ENCODE data around the gene GMCL2. TPM values are rescaled to one million over a fixed set of nuclear protein-coding genes. Genes with fewer than 3 reads are reported as not detected.
"Not testable (repeated sequence)": the region's sequence is repeated elsewhere in the genome, so short reads cannot be mapped to it uniquely, and the experiment has no call there.

Gene GMCL2
- total and polyA plus RNA-seq, 4 donors: not detected

DNA sequence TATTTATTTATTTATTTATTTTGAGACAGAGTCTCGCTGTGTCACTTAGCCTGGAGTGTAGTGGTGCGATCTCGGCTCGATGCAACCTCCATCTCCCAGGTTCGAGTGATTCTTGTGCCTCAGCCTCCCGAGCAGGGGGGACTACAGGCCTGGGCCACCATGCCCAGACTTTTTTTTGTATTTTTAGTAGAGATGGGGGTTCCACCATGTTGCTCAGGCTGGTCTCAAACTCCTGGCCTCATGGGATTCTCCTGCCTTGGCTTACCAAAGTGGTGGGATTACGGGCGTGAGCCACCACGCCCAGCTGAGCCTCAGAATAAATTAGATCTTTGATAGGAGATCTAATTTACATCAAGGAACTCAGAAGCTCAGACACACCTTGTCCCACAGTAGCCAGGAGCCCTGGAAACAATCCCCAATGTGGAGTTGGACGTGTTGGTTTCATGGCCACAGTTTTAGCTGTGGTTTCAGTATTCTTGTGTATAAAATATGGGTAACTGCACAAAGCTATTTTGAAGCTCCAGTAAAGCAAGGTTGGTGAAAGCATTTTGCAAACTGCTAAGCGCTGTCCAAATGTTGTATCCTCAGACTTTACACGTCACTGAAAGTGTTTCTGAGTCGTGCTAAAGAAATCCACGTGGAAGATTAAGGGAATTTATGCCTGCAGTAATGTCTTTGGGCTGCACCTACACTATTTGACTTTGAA lies 14.2 kb upstream of the GMCL2 start:
- no peak for DNase-seq

GRCh38 chr5:178199581-178200434 lies 12.6 kb upstream of the GMCL2 start:
- H3K4me1 ChIP-seq (ENCODE audit: control insufficient read depth in 5 of 5, insufficient read depth in 5 of 5, low read length in 5 of 5): peaks cover 0 to 4% (median 2%) of the 10 kb centered on the region in 5 donors
- DNase-seq: peak in 1 of 3 donors; percentile 27
- WGBS, 2 donors: 71 to 83% methylated on average over 12 of the region's 12 CpGs
- ATAC-seq (ENCODE audit: insufficient read depth, low FRiP score): no peak
- H3K4me3 ChIP-seq: no peak overlapping the region
- no peaks in the 10 kb centered on the region for H3K9me3 ChIP-seq (ENCODE audit: control insufficient read depth in 4 of 4, insufficient read depth in 3 of 4, low read length in 3 of 4)
- TF ChIP-seq, protein P1, sequence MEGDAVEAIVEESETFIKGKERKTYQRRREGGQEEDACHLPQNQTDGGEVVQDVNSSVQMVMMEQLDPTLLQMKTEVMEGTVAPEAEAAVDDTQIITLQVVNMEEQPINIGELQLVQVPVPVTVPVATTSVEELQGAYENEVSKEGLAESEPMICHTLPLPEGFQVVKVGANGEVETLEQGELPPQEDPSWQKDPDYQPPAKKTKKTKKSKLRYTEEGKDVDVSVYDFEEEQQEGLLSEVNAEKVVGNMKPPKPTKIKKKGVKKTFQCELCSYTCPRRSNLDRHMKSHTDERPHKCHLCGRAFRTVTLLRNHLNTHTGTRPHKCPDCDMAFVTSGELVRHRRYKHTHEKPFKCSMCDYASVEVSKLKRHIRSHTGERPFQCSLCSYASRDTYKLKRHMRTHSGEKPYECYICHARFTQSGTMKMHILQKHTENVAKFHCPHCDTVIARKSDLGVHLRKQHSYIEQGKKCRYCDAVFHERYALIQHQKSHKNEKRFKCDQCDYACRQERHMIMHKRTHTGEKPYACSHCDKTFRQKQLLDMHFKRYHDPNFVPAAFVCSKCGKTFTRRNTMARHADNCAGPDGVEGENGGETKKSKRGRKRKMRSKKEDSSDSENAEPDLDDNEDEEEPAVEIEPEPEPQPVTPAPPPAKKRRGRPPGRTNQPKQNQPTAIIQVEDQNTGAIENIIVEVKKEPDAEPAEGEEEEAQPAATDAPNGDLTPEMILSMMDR (IDR thresholded peaks at IDR 0.05; ENCODE audit: control extremely low read depth, extremely low read depth): no peak
- H3K27me3 ChIP-seq (ENCODE audit: control insufficient read depth in 3 of 3, insufficient read depth in 3 of 3, low read length in 2 of 3): no peaks in the 10 kb centered on the region
- H3K36me3 ChIP-seq (ENCODE audit: control insufficient read depth in 4 of 4, insufficient read depth in 4 of 4, low read length in 4 of 4): no peaks in the 10 kb centered on the region
- H3K9ac ChIP-seq (ENCODE audit: insufficient read depth in 1 of 2, low read length in 2 of 2): no peak overlapping the region
- H3K27ac ChIP-seq (ENCODE audit: low read depth in 1 of 2, low read length in 1 of 2): no peak overlapping the region

More for the DNA sequence above, 14.2 kb upstream of the GMCL2 start:
- Histone ChIP-seq H3K9ac (ENCODE audit: insufficient read depth in 1 of 2, low read length in 2 of 2) (no peak overlapping the region), H3K27me3 (ENCODE audit: control insufficient read depth in 3 of 3, insufficient read depth in 3 of 3, low read length in 2 of 3) (no peaks in the 10 kb centered on the region), H3K36me3 (ENCODE audit: control insufficient read depth in 4 of 4, insufficient read depth in 4 of 4, low read length in 4 of 4) (peaks cover 0 to 11% (median 1%) of the 10 kb centered on the region in 4 donors), H3K27ac (ENCODE audit: low read depth in 1 of 2, low read length in 1 of 2) (no peak overlapping the region), H3K4me1 (ENCODE audit: control insufficient read depth in 5 of 5, insufficient read depth in 5 of 5, low read length in 5 of 5) (peaks cover 4 to 13% (median 8%) of the 10 kb centered on the region in 5 donors), H3K9me3 (ENCODE audit: control insufficient read depth in 4 of 4, insufficient read depth in 3 of 4, low read length in 3 of 4) (no peaks in the 10 kb centered on the region), H3K4me3 (no peak overlapping the region)
- TF ChIP-seq, protein P1 (IDR thresholded peaks at IDR 0.05; ENCODE audit: control extremely low read depth, extremely low read depth): no peak
- 88 to 89% methylated on average over 14 of the region's 14 CpGs for WGBS, 2 donors
- no peak for ATAC-seq (ENCODE audit: insufficient read depth, low FRiP score)

GRCh38 chr5:178198706-178199105 lies 11.5 kb upstream of the GMCL2 start:
- no peaks in the 10 kb centered on the region for H3K36me3 ChIP-seq (ENCODE audit: control insufficient read depth in 4 of 4, insufficient read depth in 4 of 4, low read length in 4 of 4)
- TF ChIP-seq, protein P1 (IDR thresholded peaks at IDR 0.05; ENCODE audit: control extremely low read depth, extremely low read depth): no peak
- WGBS, 2 donors: 54 to 68% methylated on average over 11 of the region's 11 CpGs
- H3K4me1 ChIP-seq (ENCODE audit: control insufficient read depth in 5 of 5, insufficient read depth in 5 of 5, low read length in 5 of 5): peaks cover 0 to 2% (median 1%) of the 10 kb centered on the region in 5 donors
- no peak overlapping the region for H3K9ac ChIP-seq (ENCODE audit: insufficient read depth in 1 of 2, low read length in 2 of 2)
- ATAC-seq (ENCODE audit: insufficient read depth, low FRiP score) (no peak), DNase-seq (no peak)
- no peaks in the 10 kb centered on the region for H3K9me3 ChIP-seq (ENCODE audit: control insufficient read depth in 4 of 4, insufficient read depth in 3 of 4, low read length in 3 of 4)
- no peak overlapping the region for H3K27ac ChIP-seq (ENCODE audit: low read depth in 1 of 2, low read length in 1 of 2)
- H3K4me3 ChIP-seq: peak overlapping the region; percentile 13
- no peaks in the 10 kb centered on the region for H3K27me3 ChIP-seq (ENCODE audit: control insufficient read depth in 3 of 3, insufficient read depth in 3 of 3, low read length in 2 of 3)

DNA sequence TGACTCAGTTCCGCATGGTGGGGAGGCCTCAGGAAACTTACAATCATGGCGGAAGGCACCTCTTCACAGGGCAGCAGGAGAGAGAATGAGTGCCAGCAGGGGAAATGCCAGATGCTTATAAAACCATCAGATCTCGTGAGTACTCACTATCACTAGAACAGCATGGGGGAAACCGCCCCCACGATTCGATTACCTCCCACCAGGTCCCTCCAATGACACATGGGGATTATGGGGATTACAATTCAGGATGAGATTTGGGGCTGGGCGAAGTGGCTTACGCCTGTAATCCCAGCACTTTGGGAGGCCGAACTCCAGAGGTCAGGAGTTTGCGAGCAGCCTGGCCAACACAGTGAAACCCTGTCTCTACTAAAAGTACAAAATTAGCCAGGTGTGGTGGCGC lies 11.0 kb upstream of the GMCL2 start:
- not testable (repeated sequence) for ATAC-seq (ENCODE audit: insufficient read depth, low FRiP score); H3K36me3 ChIP-seq (ENCODE audit: control insufficient read depth in 4 of 4, insufficient read depth in 4 of 4, low read length in 4 of 4); DNase-seq; H3K9me3 ChIP-seq (ENCODE audit: control insufficient read depth in 4 of 4, insufficient read depth in 3 of 4, low read length in 3 of 4); H3K27ac ChIP-seq (ENCODE audit: low read depth in 1 of 2, low read length in 1 of 2); H3K4me1 ChIP-seq (ENCODE audit: control insufficient read depth in 5 of 5, insufficient read depth in 5 of 5, low read length in 5 of 5); H3K4me3 ChIP-seq; H3K27me3 ChIP-seq (ENCODE audit: control insufficient read depth in 3 of 3, insufficient read depth in 3 of 3, low read length in 2 of 3); H3K9ac ChIP-seq (ENCODE audit: insufficient read depth in 1 of 2, low read length in 2 of 2)
- 75 to 82% methylated on average over 11 of the region's 11 CpGs for WGBS, 2 donors

Measured in lung (tissue), 12 donors.